GM12892 (cell line): ENCODE data around the gene DUSP3.

ENCODE experiments used
- POLR2A ChIP-seq: IDR thresholded peaks from 2 replicates; pipeline ENCODE4 v1.6.1; 2011; ENCODE audit warnings: low read depth, low read length, control low read depth
- POLR2AphosphoS5 ChIP-seq: IDR thresholded peaks from 2 replicates; pipeline ENCODE4 v1.6.1; 2011; ENCODE audit warnings: low read depth, low read length, control low read depth

- no peak for TF ChIP-seq POLR2AphosphoS5
- no peak for TF ChIP-seq POLR2A
Measured at GRCh38 chr17:43770957-43771356, 7.8 kb downstream of the DUSP3 start.
